ENCODE data around the gene SKAP1. TPM values are rescaled to one million over a fixed set of nuclear protein-coding genes. Genes with fewer than 3 reads are reported as not detected.

The SKAP1 gene
- total and polyA plus RNA-seq, 2 of the 13 experiments (the other 11 are each of a cell fraction or from before 2014, with no cell fraction given), result 0.21 TPM; not detected in 1

DNA sequence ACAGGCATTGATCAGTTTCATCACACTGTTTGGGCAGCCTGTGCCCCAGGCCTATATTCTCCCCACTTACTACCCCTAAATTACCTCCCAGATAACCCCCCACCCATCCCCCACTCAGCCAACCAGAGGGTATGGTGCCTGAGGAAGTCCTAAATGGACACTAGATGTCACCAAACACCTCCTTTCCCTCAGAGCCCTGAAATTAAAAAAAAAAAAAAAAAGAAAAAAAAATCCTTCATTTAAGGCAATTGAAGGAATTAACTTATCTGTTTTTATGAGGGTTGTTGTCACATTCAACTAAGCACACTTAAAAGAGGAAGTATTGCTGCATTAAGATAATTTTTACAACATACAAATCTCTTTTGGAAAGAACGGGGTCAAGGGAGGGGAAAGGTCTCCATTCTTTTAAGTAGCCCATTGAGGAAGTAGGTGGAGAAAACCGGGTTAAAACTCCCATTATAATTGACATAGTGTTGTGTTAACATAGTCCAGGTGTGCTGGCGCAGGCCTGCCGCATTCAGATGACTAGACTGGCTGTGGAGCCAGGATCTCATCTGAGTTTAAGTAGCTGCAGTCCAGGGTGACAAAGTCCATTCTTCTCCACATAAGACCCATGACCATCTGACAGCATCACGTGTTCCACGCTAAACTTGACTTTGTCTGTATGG lies 276.2 kb downstream of the SKAP1 start:
- no peak overlapping the region for H3K27ac ChIP-seq (ENCODE audit: extremely low read length, insufficient read depth, low read length)
- WGBS (ENCODE audit: low lambda C conversion rate), result 4% methylated on average over 6 of the region's 6 CpGs
- H3K9me3 ChIP-seq (ENCODE audit: low read length), result no peaks in the 10 kb centered on the region
- no peak overlapping the region for H3K9ac ChIP-seq (ENCODE audit: insufficient read depth, low read depth, low read length)
- H4K20me1 ChIP-seq (ENCODE audit: insufficient read depth, low read length), result no peaks in the 10 kb centered on the region
- H3K36me3 ChIP-seq (replicated peaks in 1 of 2; ENCODE audit: control insufficient read depth in 1 of 2, insufficient read depth in 2 of 2, low read length in 2 of 2), result no peaks in the 10 kb centered on the region
- H3K79me2 ChIP-seq (ENCODE audit: insufficient read depth, low read length), result no peaks in the 10 kb centered on the region
- peak; percentile 68 for DNase-seq (ENCODE audit: low spot score)
- FAIRE-seq, result peak; percentile 89
- BruUV-seq (replicated peaks), result no TSS peak
- intact Hi-C loops (cut with micrococcal nuclease; ENCODE audit: unreplicated experiment), result loop anchor here (1.0 to 10.0 kb wide), 3 partner anchors 181 to 459 kb away; no protein-coding TSS in a partner anchor
- H3K27me3 ChIP-seq (ENCODE audit: control insufficient read depth in 1 of 2, insufficient read depth in 2 of 2, low read length in 2 of 2), result 0 out of 5 replicates have a peak, but pooled peaks cover 0 to 5% of the 10 kb centered on the region in 2 experiments
- peak; percentile 85 for ATAC-seq
- no peak overlapping the region; a peak in 1 of 6 replicates for H3K4me3 ChIP-seq (replicated peaks in 1 of 3; ENCODE audit: insufficient read depth in 1 of 3, low read depth in 2 of 3, low read length in 3 of 3)
- H2AFZ ChIP-seq (ENCODE audit: low read length), result no peak overlapping the region
- H3K4me1 ChIP-seq (ENCODE audit: insufficient read depth, low read length), result peaks cover 11% of the 10 kb centered on the region
- H3K4me2 ChIP-seq (ENCODE audit: low read depth, low read length), result peak overlapping the region; percentile 38
- ChIA-PET POLR2A (no interaction called here), CTCF (ENCODE audit: low intra/inter-chr PET ratio, low total read pairs) (interaction anchor here (0.7 to 1.9 kb wide), 5 partner anchors 221 to 465 kb away, joined by 4 to 11 read pairs (median 5); partner anchors contain the start of gene HOXB5)
- in situ Hi-C loops (cut with HindIII; ENCODE audit: extremely low pct_ligation_motif_present, low pct_unique_long_range_greater_than_20kb), result loop anchor here (5.0 kb wide), 1 partner anchor 443 kb away; no protein-coding TSS in a partner anchor
- peak; percentile 30; the same call in 1 of the 2 replicates for TF ChIP-seq SAP130 (CRISPR knock-in tag; IDR thresholded peaks at IDR 0.05; ENCODE audit: low read depth)
- TF ChIP-seq ZNF34 (CRISPR knock-in tag; IDR thresholded peaks at IDR 0.05; ENCODE audit: borderline replicate concordance), result no peak
- no peak for TF ChIP-seq LCORL (IDR thresholded peaks at IDR 0.05)
- peak; percentile 46; the same call in 1 of the 2 replicates for TF ChIP-seq LCORL (CRISPR knock-in tag; IDR thresholded peaks at IDR 0.05)
- TF ChIP-seq, protein P1, sequence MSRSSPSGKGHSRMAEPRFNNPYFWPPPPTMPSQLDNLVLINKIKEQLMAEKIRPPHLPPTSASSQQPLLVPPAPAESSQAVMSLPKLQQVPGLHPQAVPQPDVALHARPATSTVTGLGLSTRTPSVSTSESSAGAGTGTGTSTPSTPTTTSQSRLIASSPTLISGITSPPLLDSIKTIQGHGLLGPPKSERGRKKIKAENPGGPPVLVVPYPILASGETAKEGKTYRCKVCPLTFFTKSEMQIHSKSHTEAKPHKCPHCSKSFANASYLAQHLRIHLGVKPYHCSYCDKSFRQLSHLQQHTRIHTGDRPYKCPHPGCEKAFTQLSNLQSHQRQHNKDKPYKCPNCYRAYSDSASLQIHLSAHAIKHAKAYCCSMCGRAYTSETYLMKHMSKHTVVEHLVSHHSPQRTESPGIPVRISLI (CRISPR knock-in tag; IDR thresholded peaks at IDR 0.05; ENCODE audit: borderline replicate concordance), result peak; percentile 93
- TF ChIP-seq, protein P2, sequence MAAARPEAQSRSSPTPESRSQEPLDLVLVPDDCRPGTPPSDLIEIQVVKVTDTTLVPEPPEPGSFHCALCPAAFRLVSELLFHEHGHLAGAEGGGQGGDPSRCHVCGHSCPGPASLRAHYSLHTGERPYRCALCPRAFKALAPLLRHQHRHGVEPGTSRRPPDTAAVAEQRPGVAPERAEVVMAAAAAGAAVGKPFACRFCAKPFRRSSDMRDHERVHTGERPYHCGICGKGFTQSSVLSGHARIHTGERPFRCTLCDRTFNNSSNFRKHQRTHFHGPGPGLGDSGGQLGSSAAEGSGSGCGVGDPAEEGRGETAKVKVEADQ (CRISPR knock-in tag; IDR thresholded peaks at IDR 0.05; ENCODE audit: borderline replicate concordance), result no peak
- TF ChIP-seq, protein P3, sequence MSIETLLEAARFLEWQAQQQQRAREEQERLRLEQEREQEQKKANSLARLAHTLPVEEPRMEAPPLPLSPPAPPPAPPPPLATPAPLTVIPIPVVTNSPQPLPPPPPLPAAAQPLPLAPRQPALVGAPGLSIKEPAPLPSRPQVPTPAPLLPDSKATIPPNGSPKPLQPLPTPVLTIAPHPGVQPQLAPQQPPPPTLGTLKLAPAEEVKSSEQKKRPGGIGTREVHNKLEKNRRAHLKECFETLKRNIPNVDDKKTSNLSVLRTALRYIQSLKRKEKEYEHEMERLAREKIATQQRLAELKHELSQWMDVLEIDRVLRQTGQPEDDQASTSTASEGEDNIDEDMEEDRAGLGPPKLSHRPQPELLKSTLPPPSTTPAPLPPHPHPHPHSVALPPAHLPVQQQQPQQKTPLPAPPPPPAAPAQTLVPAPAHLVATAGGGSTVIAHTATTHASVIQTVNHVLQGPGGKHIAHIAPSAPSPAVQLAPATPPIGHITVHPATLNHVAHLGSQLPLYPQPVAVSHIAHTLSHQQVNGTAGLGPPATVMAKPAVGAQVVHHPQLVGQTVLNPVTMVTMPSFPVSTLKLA (IDR thresholded peaks at IDR 0.05), result peak; percentile 26; the same call in 1 of the 2 replicates
- peak; percentile 31; the same call in 1 of the 2 replicates for TF ChIP-seq ZNF331 (CRISPR knock-in tag; IDR thresholded peaks at IDR 0.05)
- TF ChIP-seq, protein P4, sequence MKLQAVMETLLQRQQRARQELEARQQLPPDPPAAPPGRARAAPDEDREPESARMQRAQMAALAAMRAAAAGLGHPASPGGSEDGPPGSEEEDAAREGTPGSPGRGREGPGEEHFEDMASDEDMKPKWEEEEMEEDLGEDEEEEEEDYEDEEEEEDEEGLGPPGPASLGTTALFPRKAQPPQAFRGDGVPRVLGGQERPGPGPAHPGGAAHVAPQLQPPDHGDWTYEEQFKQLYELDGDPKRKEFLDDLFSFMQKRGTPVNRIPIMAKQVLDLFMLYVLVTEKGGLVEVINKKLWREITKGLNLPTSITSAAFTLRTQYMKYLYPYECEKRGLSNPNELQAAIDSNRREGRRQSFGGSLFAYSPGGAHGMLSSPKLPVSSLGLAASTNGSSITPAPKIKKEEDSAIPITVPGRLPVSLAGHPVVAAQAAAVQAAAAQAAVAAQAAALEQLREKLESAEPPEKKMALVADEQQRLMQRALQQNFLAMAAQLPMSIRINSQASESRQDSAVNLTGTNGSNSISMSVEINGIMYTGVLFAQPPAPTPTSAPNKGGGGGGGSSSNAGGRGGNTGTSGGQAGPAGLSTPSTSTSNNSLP (IDR thresholded peaks at IDR 0.05; ENCODE audit: low read depth, low read length), result peak; percentile 34; the same call in 1 of the 2 replicates
- peak; percentile 16; the same call in 1 of the 2 replicates for TF ChIP-seq ZNF292 (CRISPR knock-in tag; IDR thresholded peaks at IDR 0.05; ENCODE audit: borderline replicate concordance, low read depth)
- TF ChIP-seq, protein P5, sequence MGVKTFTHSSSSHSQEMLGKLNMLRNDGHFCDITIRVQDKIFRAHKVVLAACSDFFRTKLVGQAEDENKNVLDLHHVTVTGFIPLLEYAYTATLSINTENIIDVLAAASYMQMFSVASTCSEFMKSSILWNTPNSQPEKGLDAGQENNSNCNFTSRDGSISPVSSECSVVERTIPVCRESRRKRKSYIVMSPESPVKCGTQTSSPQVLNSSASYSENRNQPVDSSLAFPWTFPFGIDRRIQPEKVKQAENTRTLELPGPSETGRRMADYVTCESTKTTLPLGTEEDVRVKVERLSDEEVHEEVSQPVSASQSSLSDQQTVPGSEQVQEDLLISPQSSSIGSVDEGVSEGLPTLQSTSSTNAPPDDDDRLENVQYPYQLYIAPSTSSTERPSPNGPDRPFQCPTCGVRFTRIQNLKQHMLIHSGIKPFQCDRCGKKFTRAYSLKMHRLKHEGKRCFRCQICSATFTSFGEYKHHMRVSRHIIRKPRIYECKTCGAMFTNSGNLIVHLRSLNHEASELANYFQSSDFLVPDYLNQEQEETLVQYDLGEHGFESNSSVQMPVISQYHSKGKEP (CRISPR knock-in tag; IDR thresholded peaks at IDR 0.05), result no peak
- TF ChIP-seq FOXK1 (CRISPR knock-in tag; IDR thresholded peaks at IDR 0.05; ENCODE audit: borderline replicate concordance, low read depth), result 0 out of 2 replicates have a peak, but pooled peaks have one; percentile 32
- TF ChIP-seq SMC3 (IDR thresholded peaks at IDR 0.05; ENCODE audit: low read length), result peak; percentile 41; the same call in 1 of the 2 replicates
- 0 out of 2 replicates have a peak, but pooled peaks have one; percentile 56 for TF ChIP-seq ZMYM4 (CRISPR knock-in tag; IDR thresholded peaks at IDR 0.05)

Data from HepG2 (cell line).